ENCODE measurements around the gene ZNF697. TPM values are rescaled to one million over a fixed set of nuclear protein-coding genes. Genes with fewer than 3 reads are reported as not detected.

Gene ZNF697
- total RNA-seq, 1 donor from 2014 or later: 13.6 TPM

DNA sequence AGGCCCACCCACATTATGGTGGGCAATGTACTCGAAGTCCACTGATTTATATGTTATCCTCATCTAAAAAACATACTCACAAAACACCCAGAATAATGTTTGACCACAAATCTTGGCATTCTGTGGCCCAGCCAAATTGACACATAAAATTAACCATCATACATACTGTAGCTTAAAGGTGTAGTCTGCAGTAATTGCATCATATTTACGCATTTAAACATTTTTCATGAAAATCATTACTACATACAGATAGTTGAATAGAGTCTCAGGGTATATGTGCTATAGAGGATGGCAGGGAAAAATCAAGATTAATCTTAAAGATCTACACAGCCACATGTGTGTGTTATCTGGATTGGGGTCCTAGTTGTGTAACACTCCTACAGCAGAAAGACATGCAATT lies 14.5 kb downstream of the ZNF697 start:
- no peaks in the 10 kb centered on the region for H3K27me3 ChIP-seq (ENCODE audit: control insufficient read depth in 3 of 3, insufficient read depth in 3 of 3, low read length in 3 of 3)
- H3K27ac ChIP-seq (ENCODE audit: low read depth, low read length): peak overlapping the region; percentile 5
- H3K36me3 ChIP-seq (ENCODE audit: control insufficient read depth in 3 of 3, insufficient read depth in 3 of 3, low read length in 3 of 3): no peaks in the 10 kb centered on the region
- H3K4me1 ChIP-seq (ENCODE audit: control insufficient read depth in 3 of 3, insufficient read depth in 3 of 3, low read length in 3 of 3): peaks cover 23 to 33% (median 32%) of the 10 kb centered on the region in 3 donors
- no peak overlapping the region for H3K9ac ChIP-seq (ENCODE audit: low read depth in 1 of 3, low read length in 3 of 3)
- no peak overlapping the region for H3K4me3 ChIP-seq (ENCODE audit: low read length in 3 of 3)
- no peaks in the 10 kb centered on the region for H3K9me3 ChIP-seq (ENCODE audit: control insufficient read depth in 3 of 3, low read length in 3 of 3)

- H3K4me1 ChIP-seq (ENCODE audit: control insufficient read depth in 3 of 3, insufficient read depth in 3 of 3, low read length in 3 of 3): peaks cover 23 to 33% (median 32%) of the 10 kb centered on the region in 3 donors
- no peaks in the 10 kb centered on the region for H3K36me3 ChIP-seq (ENCODE audit: control insufficient read depth in 3 of 3, insufficient read depth in 3 of 3, low read length in 3 of 3)
- H3K9ac ChIP-seq (ENCODE audit: low read depth in 1 of 3, low read length in 3 of 3): no peak overlapping the region
- no peaks in the 10 kb centered on the region for H3K9me3 ChIP-seq (ENCODE audit: control insufficient read depth in 3 of 3, low read length in 3 of 3)
- no peak overlapping the region for H3K4me3 ChIP-seq (ENCODE audit: low read length in 3 of 3)
- H3K27me3 ChIP-seq (ENCODE audit: control insufficient read depth in 3 of 3, insufficient read depth in 3 of 3, low read length in 3 of 3): no peaks in the 10 kb centered on the region
- H3K27ac ChIP-seq (ENCODE audit: low read depth, low read length): no peak overlapping the region
Observed at GRCh38 chr1:119632841-119633240, 15.2 kb downstream of the ZNF697 start.

GRCh38 chr1:119632103-119632490 lies 16.0 kb downstream of the ZNF697 start:
- Histone ChIP-seq H3K4me1 (ENCODE audit: control insufficient read depth in 3 of 3, insufficient read depth in 3 of 3, low read length in 3 of 3) (peaks cover 30 to 40% (median 39%) of the 10 kb centered on the region in 3 donors), H3K4me3 (ENCODE audit: low read length in 3 of 3) (peak overlapping the region; percentile 49 to 71 (median 61)), H3K27ac (ENCODE audit: low read depth, low read length) (peak overlapping the region; percentile 70), H3K9ac (ENCODE audit: low read depth in 1 of 3, low read length in 3 of 3) (peak overlapping the region; percentile 59 to 79 (median 68)), H3K9me3 (ENCODE audit: control insufficient read depth in 3 of 3, low read length in 3 of 3) (no peaks in the 10 kb centered on the region), H3K36me3 (ENCODE audit: control insufficient read depth in 3 of 3, insufficient read depth in 3 of 3, low read length in 3 of 3) (no peaks in the 10 kb centered on the region), H3K27me3 (ENCODE audit: control insufficient read depth in 3 of 3, insufficient read depth in 3 of 3, low read length in 3 of 3) (no peaks in the 10 kb centered on the region)

DNA sequence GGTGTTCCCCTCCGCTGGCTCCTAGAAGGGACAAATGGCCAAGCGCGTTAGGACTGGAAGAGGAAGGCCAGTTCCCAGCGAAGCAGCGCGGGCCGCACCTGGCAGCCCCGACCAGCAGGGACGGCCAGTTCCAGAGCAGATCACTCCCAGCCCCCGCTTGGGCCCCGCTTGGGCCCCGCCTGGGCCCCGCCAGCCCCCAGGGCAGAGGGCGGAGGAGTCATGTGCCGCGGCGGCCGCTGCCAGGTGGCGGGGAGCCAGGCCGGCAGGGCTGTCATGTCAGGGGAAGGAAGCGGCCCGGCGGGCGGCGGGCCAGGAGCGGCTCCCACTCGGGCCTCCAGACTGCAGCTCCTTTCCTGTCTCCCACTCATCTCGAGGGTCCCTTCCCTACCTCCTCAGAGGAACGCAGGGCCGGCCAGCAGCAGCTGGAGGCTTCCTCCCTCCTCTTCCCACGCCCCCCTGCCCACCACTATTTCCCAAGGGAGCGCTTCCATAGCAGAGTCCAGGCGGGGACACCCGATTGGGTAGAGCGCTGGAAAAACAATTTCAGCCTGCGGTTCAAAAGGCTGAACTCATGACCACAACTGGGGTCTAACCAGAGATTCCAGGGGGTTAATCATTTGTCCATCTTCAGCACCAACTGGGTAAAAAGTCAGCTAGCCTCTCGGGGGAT lies 16.5 kb downstream of the ZNF697 start:
- H3K36me3 ChIP-seq (ENCODE audit: control insufficient read depth in 3 of 3, insufficient read depth in 3 of 3, low read length in 3 of 3): no peaks in the 10 kb centered on the region
- peak overlapping the region; percentile 49 to 71 (median 61) for H3K4me3 ChIP-seq (ENCODE audit: low read length in 3 of 3)
- peaks cover 36 to 44% (median 42%) of the 10 kb centered on the region in 3 donors for H3K4me1 ChIP-seq (ENCODE audit: control insufficient read depth in 3 of 3, insufficient read depth in 3 of 3, low read length in 3 of 3)
- no peaks in the 10 kb centered on the region for H3K27me3 ChIP-seq (ENCODE audit: control insufficient read depth in 3 of 3, insufficient read depth in 3 of 3, low read length in 3 of 3)
- peak overlapping the region; percentile 70 for H3K27ac ChIP-seq (ENCODE audit: low read depth, low read length)
- peak overlapping the region; percentile 68 to 79 (median 69) for H3K9ac ChIP-seq (ENCODE audit: low read depth in 1 of 3, low read length in 3 of 3)
- no peaks in the 10 kb centered on the region for H3K9me3 ChIP-seq (ENCODE audit: control insufficient read depth in 3 of 3, low read length in 3 of 3)

DNA sequence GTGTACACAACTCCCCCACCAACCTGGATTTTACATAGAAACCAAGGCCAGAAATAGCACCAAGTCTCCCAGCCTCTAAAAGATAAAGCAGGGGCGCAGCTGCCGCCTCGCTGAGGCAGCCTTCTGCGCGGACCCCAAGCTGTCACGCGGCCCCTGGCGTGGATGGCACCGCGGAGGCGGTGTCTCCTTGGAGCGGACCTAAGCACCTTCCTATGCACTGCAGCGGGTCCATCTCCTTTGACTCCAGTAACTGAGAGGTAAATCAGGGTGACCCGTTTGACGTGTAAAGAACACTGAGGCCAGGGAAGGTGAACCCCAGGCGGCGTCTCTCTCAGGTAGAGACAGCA lies 17.0 kb downstream of the ZNF697 start:
- Histone ChIP-seq H3K4me3 (ENCODE audit: low read length in 3 of 3) (peak overlapping the region; percentile 48 to 71 (median 61)), H3K4me1 (ENCODE audit: control insufficient read depth in 3 of 3, insufficient read depth in 3 of 3, low read length in 3 of 3) (peaks cover 37 to 46% (median 42%) of the 10 kb centered on the region in 3 donors), H3K27me3 (ENCODE audit: control insufficient read depth in 3 of 3, insufficient read depth in 3 of 3, low read length in 3 of 3) (no peaks in the 10 kb centered on the region), H3K36me3 (ENCODE audit: control insufficient read depth in 3 of 3, insufficient read depth in 3 of 3, low read length in 3 of 3) (no peaks in the 10 kb centered on the region), H3K9me3 (ENCODE audit: control insufficient read depth in 3 of 3, low read length in 3 of 3) (no peaks in the 10 kb centered on the region), H3K27ac (ENCODE audit: low read depth, low read length) (peak overlapping the region; percentile 70), H3K9ac (ENCODE audit: low read depth in 1 of 3, low read length in 3 of 3) (peak overlapping the region; percentile 68 to 79 (median 69))

DNA sequence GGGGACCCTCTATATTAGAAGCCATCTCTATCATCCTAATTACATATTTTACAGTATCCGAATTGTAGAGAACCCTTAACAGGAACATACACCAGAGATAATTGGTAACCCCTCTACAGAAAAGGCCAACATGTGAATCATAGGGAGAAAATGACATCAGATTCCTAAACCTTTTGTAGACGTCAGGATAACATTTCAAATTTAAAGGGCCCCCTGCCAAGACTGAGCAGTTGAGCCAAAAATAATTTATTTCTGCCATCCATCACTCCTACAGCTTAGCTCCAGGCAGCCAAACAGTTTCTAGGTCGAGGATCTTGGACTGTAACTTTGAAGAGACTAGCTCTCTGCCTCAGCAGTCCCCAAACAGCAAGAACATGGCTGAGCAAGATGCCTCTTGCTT lies 21.2 kb downstream of the ZNF697 start:
- Histone ChIP-seq H3K9me3 (ENCODE audit: control insufficient read depth in 3 of 3, low read length in 3 of 3) (no peaks in the 10 kb centered on the region), H3K9ac (ENCODE audit: low read depth in 1 of 3, low read length in 3 of 3) (no peak overlapping the region), H3K27ac (ENCODE audit: low read depth, low read length) (peak overlapping the region; percentile 49), H3K36me3 (ENCODE audit: control insufficient read depth in 3 of 3, insufficient read depth in 3 of 3, low read length in 3 of 3) (peaks cover 9 to 18% (median 14%) of the 10 kb centered on the region in 3 donors), H3K4me1 (ENCODE audit: control insufficient read depth in 3 of 3, insufficient read depth in 3 of 3, low read length in 3 of 3) (peaks cover 20 to 25% (median 21%) of the 10 kb centered on the region in 3 donors), H3K27me3 (ENCODE audit: control insufficient read depth in 3 of 3, insufficient read depth in 3 of 3, low read length in 3 of 3) (no peaks in the 10 kb centered on the region), H3K4me3 (ENCODE audit: low read length in 3 of 3) (no peak overlapping the region)

DNA sequence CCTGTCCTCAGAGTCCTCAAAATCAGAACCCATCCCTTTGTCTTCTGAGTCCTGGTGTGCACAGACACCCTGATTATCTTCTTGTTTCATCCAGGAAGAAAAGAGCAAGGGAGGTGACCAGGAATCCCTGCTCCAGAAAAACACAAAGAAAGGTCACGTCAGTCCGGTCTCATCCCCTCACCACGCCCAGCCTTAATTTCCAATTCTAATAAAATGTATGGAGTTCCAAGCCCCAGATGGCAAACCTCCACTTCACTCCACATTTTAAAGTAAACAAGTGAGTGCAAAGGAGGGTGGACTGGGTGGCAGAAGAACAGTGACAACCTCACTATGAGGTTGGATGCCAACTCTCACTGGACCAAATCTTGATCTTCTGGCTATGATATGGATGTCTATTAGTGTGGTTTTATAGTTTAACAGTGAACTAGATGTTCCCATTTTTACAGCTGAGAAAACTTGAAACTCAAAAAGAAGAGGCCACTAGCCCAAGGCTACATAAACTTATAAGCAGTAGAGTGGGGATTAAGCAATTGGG lies 22.0 kb downstream of the ZNF697 start:
- Histone ChIP-seq H3K9me3 (ENCODE audit: control insufficient read depth in 3 of 3, low read length in 3 of 3) (no peaks in the 10 kb centered on the region), H3K9ac (ENCODE audit: low read depth in 1 of 3, low read length in 3 of 3) (no peak overlapping the region), H3K27ac (ENCODE audit: low read depth, low read length) (no peak overlapping the region), H3K4me1 (ENCODE audit: control insufficient read depth in 3 of 3, insufficient read depth in 3 of 3, low read length in 3 of 3) (peaks cover 14 to 18% (median 17%) of the 10 kb centered on the region in 3 donors), H3K27me3 (ENCODE audit: control insufficient read depth in 3 of 3, insufficient read depth in 3 of 3, low read length in 3 of 3) (no peaks in the 10 kb centered on the region), H3K36me3 (ENCODE audit: control insufficient read depth in 3 of 3, insufficient read depth in 3 of 3, low read length in 3 of 3) (peaks cover 9 to 18% (median 14%) of the 10 kb centered on the region in 3 donors), H3K4me3 (ENCODE audit: low read length in 3 of 3) (no peak overlapping the region)

GRCh38 chr1:119623678-119624077 lies 24.4 kb downstream of the ZNF697 start:
- peaks cover 13 to 17% (median 15%) of the 10 kb centered on the region in 3 donors for H3K4me1 ChIP-seq (ENCODE audit: control insufficient read depth in 3 of 3, insufficient read depth in 3 of 3, low read length in 3 of 3)
- H3K4me3 ChIP-seq (ENCODE audit: low read length in 3 of 3): no peak overlapping the region
- no peaks in the 10 kb centered on the region for H3K27me3 ChIP-seq (ENCODE audit: control insufficient read depth in 3 of 3, insufficient read depth in 3 of 3, low read length in 3 of 3)
- H3K27ac ChIP-seq (ENCODE audit: low read depth, low read length): no peak overlapping the region
- no peaks in the 10 kb centered on the region for H3K9me3 ChIP-seq (ENCODE audit: control insufficient read depth in 3 of 3, low read length in 3 of 3)
- H3K36me3 ChIP-seq (ENCODE audit: control insufficient read depth in 3 of 3, insufficient read depth in 3 of 3, low read length in 3 of 3): peaks cover 9 to 18% (median 14%) of the 10 kb centered on the region in 3 donors
- no peak overlapping the region for H3K9ac ChIP-seq (ENCODE audit: low read depth in 1 of 3, low read length in 3 of 3)

- H3K4me3 ChIP-seq (ENCODE audit: low read length in 3 of 3): no peak overlapping the region
- no peaks in the 10 kb centered on the region for H3K27me3 ChIP-seq (ENCODE audit: control insufficient read depth in 3 of 3, insufficient read depth in 3 of 3, low read length in 3 of 3)
- no peaks in the 10 kb centered on the region for H3K9me3 ChIP-seq (ENCODE audit: control insufficient read depth in 3 of 3, low read length in 3 of 3)
- no peak overlapping the region for H3K9ac ChIP-seq (ENCODE audit: low read depth in 1 of 3, low read length in 3 of 3)
- H3K4me1 ChIP-seq (ENCODE audit: control insufficient read depth in 3 of 3, insufficient read depth in 3 of 3, low read length in 3 of 3): peaks cover 18 to 22% (median 20%) of the 10 kb centered on the region in 3 donors
- H3K36me3 ChIP-seq (ENCODE audit: control insufficient read depth in 3 of 3, insufficient read depth in 3 of 3, low read length in 3 of 3): peaks cover 9 to 18% (median 14%) of the 10 kb centered on the region in 3 donors
- no peak overlapping the region for H3K27ac ChIP-seq (ENCODE audit: low read depth, low read length)
Observed at GRCh38 chr1:119623193-119623515, 24.9 kb downstream of the ZNF697 start.

DNA sequence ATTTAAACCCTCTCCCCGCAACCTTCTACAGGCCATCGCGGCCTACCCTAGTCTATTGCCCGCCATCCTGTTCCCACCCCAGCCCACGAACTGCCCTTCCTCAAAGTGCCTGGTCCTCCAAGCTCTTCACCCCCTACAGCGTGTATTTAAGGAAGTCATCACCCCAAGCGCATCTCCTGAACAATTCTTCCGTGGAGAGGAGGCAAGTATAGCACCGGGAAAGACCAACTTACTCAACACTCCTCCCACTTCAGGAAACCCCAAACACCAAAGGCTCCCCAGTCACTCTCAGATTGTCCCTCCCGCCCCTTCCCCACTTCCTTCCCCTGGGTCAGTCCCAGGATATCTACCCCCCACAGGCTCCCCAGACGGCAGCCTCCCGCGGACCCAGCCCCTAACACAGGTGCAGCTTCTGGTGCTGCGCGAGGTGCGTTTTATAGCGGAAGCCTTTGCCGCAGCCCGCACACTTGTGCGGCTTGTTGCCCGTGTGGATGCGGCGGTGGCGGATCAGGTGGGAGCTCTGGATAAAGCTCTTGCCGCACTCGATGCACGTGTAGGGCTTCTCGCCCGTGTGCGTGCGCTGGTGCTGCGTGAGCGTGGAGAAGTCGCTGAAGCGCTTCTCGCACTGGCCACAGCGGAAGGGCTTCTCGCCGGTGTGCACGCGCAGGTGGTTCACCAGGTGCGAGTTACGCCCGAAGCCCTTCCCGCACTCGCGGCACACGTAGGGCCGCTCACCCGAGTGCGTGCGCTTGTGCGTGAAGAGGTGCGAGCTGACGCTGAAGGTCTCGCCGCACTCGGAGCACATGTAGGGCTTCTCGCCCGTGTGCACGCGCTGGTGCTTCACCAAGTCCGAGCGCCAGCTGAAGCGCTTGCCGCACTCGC lies 25.5 kb downstream of the ZNF697 start:
- Histone ChIP-seq H3K4me1 (ENCODE audit: control insufficient read depth in 3 of 3, insufficient read depth in 3 of 3, low read length in 3 of 3) (peaks cover 18 to 20% (median 19%) of the 10 kb centered on the region in 3 donors), H3K27me3 (ENCODE audit: control insufficient read depth in 3 of 3, insufficient read depth in 3 of 3, low read length in 3 of 3) (no peaks in the 10 kb centered on the region), H3K36me3 (ENCODE audit: control insufficient read depth in 3 of 3, insufficient read depth in 3 of 3, low read length in 3 of 3) (peaks cover 9 to 18% (median 14%) of the 10 kb centered on the region in 3 donors), H3K9me3 (ENCODE audit: control insufficient read depth in 3 of 3, low read length in 3 of 3) (no peaks in the 10 kb centered on the region), H3K9ac (ENCODE audit: low read depth in 1 of 3, low read length in 3 of 3) (no peak overlapping the region), H3K27ac (ENCODE audit: low read depth, low read length) (no peak overlapping the region), H3K4me3 (ENCODE audit: low read length in 3 of 3) (no peak overlapping the region)
